Measurements from ENCODE around the gene CNOT1.
"Not testable (repeated sequence)": the region's sequence is repeated elsewhere in the genome, so short reads cannot be mapped to it uniquely, and the experiment has no call there.

CNOT1 gene

GRCh38 chr16:58629733-58630640 lies at the start of gene CNOT1:
Gene CNOT1 (minus strand): TSS chr16:58629826. CDS start chr16:58599337, 30,489 bp downstream.
- peak; percentile 100 for DNase-seq

GRCh38 chr16:58678716-58679115 lies 49.1 kb upstream of the CNOT1 start:
- peak; percentile 40 for DNase-seq

GRCh38 chr16:58678269-58678668 lies 48.6 kb upstream of the CNOT1 start:
- no peak for DNase-seq

GRCh38 chr16:58670946-58671583 lies 41.4 kb upstream of the CNOT1 start:
- no peak for DNase-seq

GRCh38 chr16:58670177-58670576 lies 40.6 kb upstream of the CNOT1 start:
- no peak for DNase-seq

GRCh38 chr16:58665200-58665599 lies 35.6 kb upstream of the CNOT1 start:
- no peak for DNase-seq

GRCh38 chr16:58661199-58661830 lies 31.7 kb upstream of the CNOT1 start:
- DNase-seq = peak; percentile 87

- DNase-seq = not testable (repeated sequence)
Observed at GRCh38 chr16:58659911-58660310, 30.3 kb upstream of the CNOT1 start.

- DNase-seq = peak; percentile 51
Observed at GRCh38 chr16:58658796-58659211, 29.2 kb upstream of the CNOT1 start.

- no peak for DNase-seq
Observed at GRCh38 chr16:58656899-58657298, 27.3 kb upstream of the CNOT1 start.

- no peak for DNase-seq
Observed at GRCh38 chr16:58655215-58655596, 25.6 kb upstream of the CNOT1 start.

- no peak for DNase-seq
Observed at GRCh38 chr16:58654560-58655214, 25.1 kb upstream of the CNOT1 start.

- peak; percentile 39 for DNase-seq
Observed at GRCh38 chr16:58652741-58653140, 23.1 kb upstream of the CNOT1 start.

GRCh38 chr16:58651965-58652348 lies 22.3 kb upstream of the CNOT1 start:
- DNase-seq = peak; percentile 80

GRCh38 chr16:58649707-58650106 lies 20.1 kb upstream of the CNOT1 start:
- DNase-seq = no peak

- no peak for DNase-seq
Observed at GRCh38 chr16:58647107-58647506, 17.5 kb upstream of the CNOT1 start.

GRCh38 chr16:58644765-58645487 lies 15.3 kb upstream of the CNOT1 start:
- DNase-seq = no peak

GRCh38 chr16:58644108-58644507 lies 14.5 kb upstream of the CNOT1 start:
- no peak for DNase-seq

- no peak for DNase-seq
Observed at GRCh38 chr16:58640949-58641348, 11.3 kb upstream of the CNOT1 start.

GRCh38 chr16:58639836-58640235 lies 10.2 kb upstream of the CNOT1 start:
- no peak for DNase-seq

- DNase-seq = no peak
Observed at GRCh38 chr16:58639230-58639629, 9.6 kb upstream of the CNOT1 start.

Data from HCEC 1CT (cell line).